ENCODE measurements around the gene ANO1. TPM values are rescaled to one million over a fixed set of nuclear protein-coding genes. Genes with fewer than 3 reads are reported as not detected.

The ANO1 gene
- total RNA-seq, 4 donors from 2014 or later, result 5.1 to 17.5 (median 14.5) TPM

DNA sequence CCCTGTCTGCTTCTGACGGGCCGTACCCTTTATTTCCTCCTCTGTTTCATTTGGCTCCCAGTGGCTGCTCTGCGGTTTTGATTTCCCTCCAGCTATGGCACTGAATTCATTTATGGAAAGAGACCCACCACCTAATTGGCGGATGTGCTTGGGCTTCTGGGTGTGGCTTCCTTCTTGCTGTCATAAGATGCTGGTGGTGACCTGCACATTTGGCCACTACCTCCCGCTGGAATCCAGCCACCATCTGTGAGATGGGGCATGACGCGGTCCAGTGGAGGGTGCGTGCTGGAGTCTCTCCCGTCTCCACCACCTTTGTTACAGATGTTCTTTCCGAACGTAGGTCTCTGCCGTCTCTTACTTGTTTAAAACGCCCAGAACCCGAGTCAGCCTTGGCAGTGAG lies 77.3 kb downstream of the ANO1 start:
- intact Hi-C loops (cut with DNase I), result no loop called here
- peak overlapping the region in 1 of 4 donors; percentile 45 for H3K27ac ChIP-seq
- H3K9me3 ChIP-seq, result no peaks in the 10 kb centered on the region
- TF ChIP-seq, protein P1, sequence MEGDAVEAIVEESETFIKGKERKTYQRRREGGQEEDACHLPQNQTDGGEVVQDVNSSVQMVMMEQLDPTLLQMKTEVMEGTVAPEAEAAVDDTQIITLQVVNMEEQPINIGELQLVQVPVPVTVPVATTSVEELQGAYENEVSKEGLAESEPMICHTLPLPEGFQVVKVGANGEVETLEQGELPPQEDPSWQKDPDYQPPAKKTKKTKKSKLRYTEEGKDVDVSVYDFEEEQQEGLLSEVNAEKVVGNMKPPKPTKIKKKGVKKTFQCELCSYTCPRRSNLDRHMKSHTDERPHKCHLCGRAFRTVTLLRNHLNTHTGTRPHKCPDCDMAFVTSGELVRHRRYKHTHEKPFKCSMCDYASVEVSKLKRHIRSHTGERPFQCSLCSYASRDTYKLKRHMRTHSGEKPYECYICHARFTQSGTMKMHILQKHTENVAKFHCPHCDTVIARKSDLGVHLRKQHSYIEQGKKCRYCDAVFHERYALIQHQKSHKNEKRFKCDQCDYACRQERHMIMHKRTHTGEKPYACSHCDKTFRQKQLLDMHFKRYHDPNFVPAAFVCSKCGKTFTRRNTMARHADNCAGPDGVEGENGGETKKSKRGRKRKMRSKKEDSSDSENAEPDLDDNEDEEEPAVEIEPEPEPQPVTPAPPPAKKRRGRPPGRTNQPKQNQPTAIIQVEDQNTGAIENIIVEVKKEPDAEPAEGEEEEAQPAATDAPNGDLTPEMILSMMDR (IDR thresholded peaks at IDR 0.05), result no peak
- TF ChIP-seq POLR2A (IDR thresholded peaks at IDR 0.05), result no peak
- peak overlapping the region in 1 of 4 donors; percentile 12 for H3K4me3 ChIP-seq
- no peaks in the 10 kb centered on the region for H3K27me3 ChIP-seq
- 55 to 60% methylated on average over 4 to 13 of the region's 14 CpGs for WGBS, 2 donors
- peaks cover 10 to 47% (median 18%) of the 10 kb centered on the region in 3 donors for H3K4me1 ChIP-seq
- no peak for DNase-seq
- no peaks in the 10 kb centered on the region for H3K36me3 ChIP-seq

DNA sequence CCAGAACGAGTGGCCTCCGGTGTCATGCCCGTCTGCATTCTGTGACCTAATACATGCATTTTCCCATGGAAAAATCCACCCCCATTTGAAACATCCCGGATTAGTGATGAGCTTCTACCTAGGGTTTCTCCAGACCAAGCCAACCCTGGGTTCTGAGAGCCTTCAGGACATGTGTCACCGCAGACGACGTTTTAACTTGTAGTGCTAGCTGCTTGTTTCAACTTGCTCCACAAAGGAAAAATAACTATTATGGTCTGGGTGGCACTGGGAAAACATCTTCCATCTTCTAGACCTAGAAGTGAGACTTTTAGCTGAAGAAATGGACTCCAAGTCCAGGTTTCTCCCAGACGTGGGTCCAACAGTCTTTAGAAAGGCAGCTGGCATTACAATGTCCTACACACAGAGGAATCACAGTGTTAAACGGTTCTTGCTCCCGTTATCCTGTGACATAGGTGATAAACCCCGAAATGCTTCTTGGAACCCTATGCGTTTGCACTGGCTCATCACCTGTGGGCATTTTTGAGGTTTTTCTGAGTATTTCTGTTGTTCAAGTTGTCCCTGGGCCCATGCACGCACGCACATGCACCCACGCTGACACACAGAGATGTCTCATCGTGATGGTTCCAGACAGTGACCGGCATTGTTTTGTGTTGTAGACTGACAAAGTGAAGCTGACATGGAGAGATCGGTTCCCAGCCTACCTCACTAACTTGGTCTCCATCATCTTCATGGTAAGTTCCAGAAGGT lies 78.3 kb downstream of the ANO1 start:
- Histone ChIP-seq H3K4me3 (no peak overlapping the region), H3K9me3 (no peaks in the 10 kb centered on the region), H3K36me3 (no peaks in the 10 kb centered on the region), H3K27ac (peak overlapping the region in 2 of 4 donors; percentile 7 to 61), H3K27me3 (peaks cover 0 to under 1% (median 0%) of the 10 kb centered on the region in 4 donors), H3K4me1 (peaks cover 12 to 53% (median 19%) of the 10 kb centered on the region in 3 donors)
- no peak for DNase-seq
- TF ChIP-seq POLR2A (IDR thresholded peaks at IDR 0.05), result no peak
- TF ChIP-seq, protein P1 (IDR thresholded peaks at IDR 0.05), result no peak
- WGBS, 2 donors, result 35 to 57% methylated on average over 13 to 18 of the region's 18 CpGs
- intact Hi-C loops (cut with DNase I), result no loop called here

DNA sequence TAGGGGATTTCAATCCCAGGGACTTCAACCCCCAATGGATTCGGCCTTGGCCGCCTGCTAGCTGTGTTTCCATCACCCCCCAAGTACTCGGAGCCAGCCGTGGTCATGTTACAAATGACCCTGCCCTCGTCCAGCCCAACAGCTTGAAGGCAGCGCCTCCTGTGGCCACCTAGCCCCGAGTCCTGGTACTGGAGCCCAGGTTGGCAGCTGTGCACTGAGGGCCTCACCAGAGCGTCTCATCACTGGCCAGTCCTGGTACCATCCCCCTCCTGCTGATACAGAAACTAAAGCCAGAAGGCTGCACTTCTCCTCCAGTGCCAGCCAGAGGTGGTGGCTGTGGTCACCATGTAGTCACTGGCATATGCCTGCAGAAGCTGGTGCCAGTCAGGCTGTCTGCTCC lies 80.1 kb downstream of the ANO1 start:
- no peak overlapping the region for H3K27ac ChIP-seq
- intact Hi-C loops (cut with DNase I), result no loop called here
- H3K36me3 ChIP-seq, result no peaks in the 10 kb centered on the region
- 46 to 69% methylated on average over 4 of the region's 8 CpGs for WGBS, 2 donors
- peaks cover 0 to 12% (median 0%) of the 10 kb centered on the region in 4 donors for H3K27me3 ChIP-seq
- TF ChIP-seq, protein P1 (IDR thresholded peaks at IDR 0.05), result no peak
- H3K4me1 ChIP-seq, result peaks cover 12 to 53% (median 19%) of the 10 kb centered on the region in 3 donors
- no peaks in the 10 kb centered on the region for H3K9me3 ChIP-seq
- no peak for DNase-seq
- no peak overlapping the region for H3K4me3 ChIP-seq

DNA sequence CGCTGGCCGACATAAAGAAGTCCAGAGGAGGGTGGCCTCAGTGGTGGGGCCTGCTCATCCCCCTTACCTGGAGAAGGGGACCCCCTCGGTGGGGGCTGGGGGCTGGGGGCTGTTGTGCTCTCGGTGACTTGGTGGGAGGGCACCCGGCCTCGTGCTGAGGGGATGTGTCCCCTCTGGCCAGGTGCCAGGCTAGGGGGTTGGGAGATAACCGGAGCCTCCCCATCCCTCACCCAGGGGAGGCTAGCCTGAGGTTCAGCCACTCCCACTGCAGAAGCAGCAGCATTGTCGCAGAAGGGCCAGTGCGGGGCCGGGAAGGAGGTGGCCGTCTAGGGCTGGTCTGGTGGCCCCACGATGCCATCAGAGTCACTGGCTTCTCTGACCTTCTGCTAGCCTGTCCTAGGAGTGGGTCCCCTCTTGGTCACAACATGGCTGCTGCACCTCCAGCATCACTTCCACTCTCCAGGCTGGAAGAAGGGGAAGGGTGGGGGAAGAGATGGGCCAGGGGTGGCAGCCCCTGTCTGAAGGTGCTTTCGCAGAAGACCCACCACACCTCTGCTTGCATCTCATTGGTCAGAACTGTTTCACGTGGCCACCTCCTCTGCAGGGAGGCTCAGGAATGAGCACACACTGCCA lies 80.8 kb downstream of the ANO1 start:
- Histone ChIP-seq H3K27me3 (peaks cover 0 to 12% (median 0%) of the 10 kb centered on the region in 4 donors), H3K9me3 (no peaks in the 10 kb centered on the region), H3K36me3 (no peaks in the 10 kb centered on the region), H3K4me3 (no peak overlapping the region), H3K27ac (peak overlapping the region; percentile 48 to 62 (median 52)), H3K4me1 (peaks cover 12 to 53% (median 19%) of the 10 kb centered on the region in 3 donors)
- DNase-seq, result no peak
- TF ChIP-seq, protein P1 (IDR thresholded peaks at IDR 0.05), result no peak
- no peak for TF ChIP-seq POLR2A (IDR thresholded peaks at IDR 0.05)
- 63 to 93% methylated on average over 3 of the region's 14 CpGs for WGBS, 2 donors
- intact Hi-C loops (cut with DNase I), result no loop called here
